Nephron (organoid): ENCODE measurements around the gene STK4.

Source experiments
- H3K27ac Mint-ChIP-seq, 3 experiments: 2 replicates each; pipeline ENCODE4 v1.8.0; 2020; ENCODE audit warnings: mixed read lengths in 3 of 3, mild to moderate bottlenecking in 2 of 3, moderate library complexity in 1 of 3
- H3K27me3 Mint-ChIP-seq: 2 replicates; pipeline ENCODE4 v1.8.0; 2021; ENCODE audit warnings: low read depth, mild to moderate bottlenecking, moderate library complexity, mixed read lengths
- H3K36me3 Mint-ChIP-seq: 2 replicates; pipeline ENCODE4 v1.8.0; 2020; ENCODE audit warnings: low read depth, mixed read lengths
- H3K4me1 Mint-ChIP-seq: 2 replicates; pipeline ENCODE4 v1.8.0; 2020; ENCODE audit warnings: mixed read lengths
- H3K4me3 Mint-ChIP-seq, 3 experiments: 2 replicates each; pipeline ENCODE4 v1.8.0; 2020; ENCODE audit warnings: mild to moderate bottlenecking in 3 of 3, mixed read lengths in 3 of 3, moderate library complexity in 2 of 3
- H3K9me3 Mint-ChIP-seq: 2 replicates; pipeline ENCODE4 v1.8.0; 2020; ENCODE audit warnings: mixed read lengths
- TF ChIP-seq, protein P1 (sequence below), 3 experiments: fragments of 200-600 bp; sonication (generic); IDR thresholded peaks; one replicate each; pipeline ENCODE4 v1.5.0; 2021; ENCODE audit warnings: antibody characterized with exemption in 3 of 3; ENCODE audit not compliant: unreplicated experiment in 3 of 3

Gene STK4

DNA sequence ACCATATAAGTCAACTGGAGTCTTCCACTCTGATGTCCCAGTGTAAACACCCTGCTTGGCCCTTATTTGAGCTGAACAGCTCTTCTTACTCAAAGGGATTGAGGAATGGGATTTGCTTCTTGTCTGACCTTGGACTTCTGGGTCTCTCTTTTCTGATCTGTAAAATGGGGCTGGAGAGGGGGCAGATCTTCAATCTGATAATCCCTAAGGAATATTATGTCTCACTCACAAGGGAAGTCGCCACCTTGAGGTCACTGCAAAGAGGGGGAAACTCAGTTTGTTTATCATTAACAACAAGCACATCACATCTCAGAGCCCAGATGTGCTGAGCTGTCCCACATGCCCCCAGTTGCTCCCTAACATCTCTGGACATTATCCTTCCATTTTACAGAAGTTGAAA, 119.6 kb downstream of the STK4 start:
- TF ChIP-seq, protein P1, sequence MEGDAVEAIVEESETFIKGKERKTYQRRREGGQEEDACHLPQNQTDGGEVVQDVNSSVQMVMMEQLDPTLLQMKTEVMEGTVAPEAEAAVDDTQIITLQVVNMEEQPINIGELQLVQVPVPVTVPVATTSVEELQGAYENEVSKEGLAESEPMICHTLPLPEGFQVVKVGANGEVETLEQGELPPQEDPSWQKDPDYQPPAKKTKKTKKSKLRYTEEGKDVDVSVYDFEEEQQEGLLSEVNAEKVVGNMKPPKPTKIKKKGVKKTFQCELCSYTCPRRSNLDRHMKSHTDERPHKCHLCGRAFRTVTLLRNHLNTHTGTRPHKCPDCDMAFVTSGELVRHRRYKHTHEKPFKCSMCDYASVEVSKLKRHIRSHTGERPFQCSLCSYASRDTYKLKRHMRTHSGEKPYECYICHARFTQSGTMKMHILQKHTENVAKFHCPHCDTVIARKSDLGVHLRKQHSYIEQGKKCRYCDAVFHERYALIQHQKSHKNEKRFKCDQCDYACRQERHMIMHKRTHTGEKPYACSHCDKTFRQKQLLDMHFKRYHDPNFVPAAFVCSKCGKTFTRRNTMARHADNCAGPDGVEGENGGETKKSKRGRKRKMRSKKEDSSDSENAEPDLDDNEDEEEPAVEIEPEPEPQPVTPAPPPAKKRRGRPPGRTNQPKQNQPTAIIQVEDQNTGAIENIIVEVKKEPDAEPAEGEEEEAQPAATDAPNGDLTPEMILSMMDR (IDR thresholded peaks at IDR 0.05; ENCODE audit: unreplicated experiment in 3 of 3), result no peak
- peaks cover 39% of the 10 kb centered on the region for H3K36me3 Mint-ChIP-seq

GRCh38 chr20:45087097-45087790, 120.9 kb downstream of the STK4 start:
- Mint-ChIP-seq H3K27ac (no peak overlapping the region), H3K36me3 (peaks cover 28% of the 10 kb centered on the region), H3K9me3 (peaks cover 10% of the 10 kb centered on the region), H3K4me1 (peaks cover 17% of the 10 kb centered on the region), H3K27me3 (no peaks in the 10 kb centered on the region), H3K4me3 (no peak overlapping the region)
- TF ChIP-seq, protein P1 (IDR thresholded peaks at IDR 0.05; ENCODE audit: unreplicated experiment in 3 of 3), result no peak

More for the DNA sequence above, 119.6 kb downstream of the STK4 start:
- Mint-ChIP-seq H3K27me3 (no peaks in the 10 kb centered on the region), H3K4me3 (no peak overlapping the region), H3K27ac (no peak overlapping the region), H3K9me3 (peaks cover 17% of the 10 kb centered on the region), H3K4me1 (peaks cover 17% of the 10 kb centered on the region)

GRCh38 chr20:45087814-45088213, 121.5 kb downstream of the STK4 start:
- Mint-ChIP-seq H3K36me3 (peaks cover 23% of the 10 kb centered on the region), H3K4me3 (no peak overlapping the region), H3K4me1 (peaks cover 17% of the 10 kb centered on the region), H3K27me3 (no peaks in the 10 kb centered on the region), H3K9me3 (peaks cover 5% of the 10 kb centered on the region), H3K27ac (no peak overlapping the region)
- TF ChIP-seq, protein P1 (IDR thresholded peaks at IDR 0.05; ENCODE audit: unreplicated experiment in 3 of 3), result no peak

GRCh38 chr20:45088247-45088646, 121.9 kb downstream of the STK4 start:
- peaks cover 18% of the 10 kb centered on the region for H3K36me3 Mint-ChIP-seq
- peaks cover 17% of the 10 kb centered on the region for H3K4me1 Mint-ChIP-seq
- H3K27ac Mint-ChIP-seq, result no peak overlapping the region
- peaks cover 3% of the 10 kb centered on the region for H3K9me3 Mint-ChIP-seq
- TF ChIP-seq, protein P1 (IDR thresholded peaks at IDR 0.05; ENCODE audit: unreplicated experiment in 3 of 3), result no peak
- no peak overlapping the region for H3K4me3 Mint-ChIP-seq
- peaks cover 2% of the 10 kb centered on the region for H3K27me3 Mint-ChIP-seq

- Mint-ChIP-seq H3K4me3 (no peak overlapping the region), H3K27ac (no peak overlapping the region), H3K36me3 (peaks cover 7% of the 10 kb centered on the region), H3K27me3 (peaks cover 9% of the 10 kb centered on the region), H3K4me1 (peaks cover 17% of the 10 kb centered on the region), H3K9me3 (peaks cover 3% of the 10 kb centered on the region)
- TF ChIP-seq, protein P1 (IDR thresholded peaks at IDR 0.05; ENCODE audit: unreplicated experiment in 3 of 3), result no peak
These were observed 124.2 kb downstream of the STK4 start for GRCh38 chr20:45090481-45090880.

GRCh38 chr20:45091366-45091765, 125.1 kb downstream of the STK4 start:
- H3K36me3 Mint-ChIP-seq, result peaks cover 4% of the 10 kb centered on the region
- peaks cover 15% of the 10 kb centered on the region for H3K27me3 Mint-ChIP-seq
- no peak overlapping the region for H3K4me3 Mint-ChIP-seq
- H3K4me1 Mint-ChIP-seq, result peaks cover 17% of the 10 kb centered on the region
- TF ChIP-seq, protein P1 (IDR thresholded peaks at IDR 0.05; ENCODE audit: unreplicated experiment in 3 of 3), result no peak
- no peaks in the 10 kb centered on the region for H3K9me3 Mint-ChIP-seq
- H3K27ac Mint-ChIP-seq, result no peak overlapping the region
